Central memory CD4-positive, alpha-beta T cell (primary cell): ENCODE results near the gene NUBP2.
"Not testable (repeated sequence)": the region's sequence is repeated elsewhere in the genome, so short reads cannot be mapped to it uniquely, and the experiment has no call there.

Experiments used
- DNase-seq: peaks from one replicate; pipeline ENCODE4 v3.0.0; 2022

NUBP2 gene

GRCh38 chr16:1787056-1787321 is 4.2 kb downstream of the NUBP2 start:
- no peak for DNase-seq

- DNase-seq, result no peak
Measured at GRCh38 chr16:1787322-1788094, 4.7 kb downstream of the NUBP2 start.

- no peak for DNase-seq
Measured at GRCh38 chr16:1788095-1788707, 5.4 kb downstream of the NUBP2 start.

GRCh38 chr16:1788708-1789100 is 5.9 kb downstream of the NUBP2 start:
- DNase-seq, result no peak

- no peak for DNase-seq
Measured at GRCh38 chr16:1789643-1790045, 6.9 kb downstream of the NUBP2 start.

GRCh38 chr16:1790261-1790610 is 7.5 kb downstream of the NUBP2 start:
- DNase-seq, result no peak

- no peak for DNase-seq
Measured at GRCh38 chr16:1790611-1791255, 8.0 kb downstream of the NUBP2 start.

- no peak for DNase-seq
Measured at GRCh38 chr16:1791256-1791942, 8.6 kb downstream of the NUBP2 start.

GRCh38 chr16:1791943-1792812 is 9.4 kb downstream of the NUBP2 start:
- DNase-seq, result no peak

- DNase-seq, result no peak
Measured at GRCh38 chr16:1792836-1793577, 10.2 kb downstream of the NUBP2 start.

- DNase-seq, result no peak
Measured at GRCh38 chr16:1793578-1794220, 10.9 kb downstream of the NUBP2 start, which contains the start of gene IGFALS. Gene IGFALS, minus strand, starts transcription at chr16:1793705. Its CDS starts 53 bp downstream, at chr16:1793652.

GRCh38 chr16:1794221-1794871 is 11.6 kb downstream of the NUBP2 start:
- DNase-seq, result no peak

GRCh38 chr16:1794908-1795666 is 12.3 kb downstream of the NUBP2 start:
- DNase-seq, result no peak

- DNase-seq, result not testable (repeated sequence)
Measured at GRCh38 chr16:1799263-1799662, 16.5 kb downstream of the NUBP2 start.

- DNase-seq, result no peak
Measured at GRCh38 chr16:1800701-1801100, 17.9 kb downstream of the NUBP2 start.

- no peak for DNase-seq
Measured at GRCh38 chr16:1807626-1808025, 24.9 kb downstream of the NUBP2 start.

- DNase-seq, result no peak
Measured at GRCh38 chr16:1808691-1809090, 25.9 kb downstream of the NUBP2 start.

GRCh38 chr16:1809281-1809801 is 26.6 kb downstream of the NUBP2 start:
- DNase-seq, result no peak

GRCh38 chr16:1810106-1810505 is 27.3 kb downstream of the NUBP2 start:
- DNase-seq, result no peak

GRCh38 chr16:1810536-1810935 is 27.8 kb downstream of the NUBP2 start:
- DNase-seq, result no peak
